H1 (cell line): Measurements from ENCODE around the gene DENND4C. TPM values are rescaled to one million over a fixed set of nuclear protein-coding genes. Genes with fewer than 3 reads are reported as not detected.

Source experiments
- CTCF ChIA-PET: fragments of 300-600 bp; sonication (Branson Sonifier 250); formaldehyde crosslinking; loops from one replicate; lab custom pipeline; 2021; ENCODE audit not compliant: partially characterized antibody; lab: Charles Lee
- POLR2A ChIA-PET: fragments of 300-600 bp; sonication (Branson Sonifier 250); formaldehyde crosslinking; loops from one replicate; lab custom pipeline; 2021; ENCODE audit warnings: inconsistent platforms; ENCODE audit not compliant: partially characterized antibody; lab: Charles Lee
- DNase-seq, 2 experiments: peaks; one replicate each; pipeline versions ENCODE4 v3.0.0 to v3.0.0-alpha.2; 2010 to 2022; ENCODE audit warnings: low spot score in 2 of 2, low read depth in 1 of 2, mixed read lengths in 1 of 2
- FAIRE-seq: peaks from 2 replicates; lab custom pipeline; 2011; peaks lifted over from hg19 to GRCh38; lab: Jason Lieb, UNC
- H2AFZ ChIP-seq: 2 replicates; pipeline ENCODE4 v1.8.1; 2012; ENCODE audit warnings: low read length, inconsistent platforms
- H2AK5ac ChIP-seq: 2 replicates; pipeline ENCODE4 v1.6.1; 2013; ENCODE audit warnings: low read depth, low read length
- H2BK120ac ChIP-seq: replicated peaks from 2 replicates; pipeline ENCODE3; 2013; ENCODE audit warnings: low read depth, low read length, inconsistent platforms
- H2BK12ac ChIP-seq: 2 replicates; pipeline ENCODE4 v1.6.1; 2013; ENCODE audit warnings: low read depth, low read length
- H2BK15ac ChIP-seq: 2 replicates; pipeline ENCODE4 v1.6.1; 2013; ENCODE audit warnings: low read length
- H2BK20ac ChIP-seq: 2 replicates; pipeline ENCODE4 v1.6.1; 2013; ENCODE audit warnings: low read length
- H2BK5ac ChIP-seq: 2 replicates; pipeline ENCODE4 v1.6.1; 2013; ENCODE audit warnings: low read depth, low read length
- H3K14ac ChIP-seq: 2 replicates; pipeline ENCODE4 v1.6.1; 2013; ENCODE audit warnings: inconsistent platforms; ENCODE audit not compliant: insufficient read length
- H3K18ac ChIP-seq: 2 replicates; pipeline ENCODE4 v1.6.1; 2013; ENCODE audit warnings: low read length; ENCODE audit errors: extremely low read depth
- H3K23ac ChIP-seq: 2 replicates; pipeline ENCODE4 v1.6.1; 2013; ENCODE audit warnings: inconsistent platforms; ENCODE audit not compliant: insufficient read length
- H3K23me2 ChIP-seq: 2 replicates; pipeline ENCODE4 v1.6.1; 2013; ENCODE audit warnings: low read depth, low read length
- H3K27ac ChIP-seq: 2 replicates; pipeline ENCODE4 v1.6.1; 2011; ENCODE audit warnings: low read depth, low read length, inconsistent platforms
- H3K27me3 ChIP-seq, 4 experiments: replicated peaks in 1 of 4; 1 replicate in 1 of 4; 2 replicates in 3 of 4; pipeline versions ENCODE4 v1.6.1 to v1.8.1; 2011 to 2013; ENCODE audit warnings: low read length in 3 of 4, mild to moderate bottlenecking in 3 of 4, inconsistent platforms in 2 of 4, mixed read lengths in 2 of 4, moderate library complexity in 1 of 4; ENCODE audit not compliant: control insufficient read depth in 3 of 4, insufficient read depth in 3 of 4; ENCODE audit errors: extremely low read depth in 1 of 4
- H3K36me3 ChIP-seq, 4 experiments: 2 replicates each; pipeline versions ENCODE4 v1.6.1 to v1.8.1; 2011 to 2013; ENCODE audit warnings: mild to moderate bottlenecking in 4 of 4, low read length in 3 of 4, moderate library complexity in 2 of 4, control low read depth in 1 of 4, inconsistent platforms in 1 of 4; ENCODE audit not compliant: insufficient read depth in 4 of 4, control insufficient read depth in 2 of 4
- H3K4ac ChIP-seq: replicated peaks from 2 replicates; pipeline ENCODE3; 2013; ENCODE audit warnings: low read length, low read depth, mixed read lengths, inconsistent platforms; ENCODE audit not compliant: insufficient read length
- H3K4me1 ChIP-seq, 4 experiments: replicated peaks in 1 of 4; 1 replicate in 1 of 4; 2 replicates in 3 of 4; pipeline versions ENCODE4 v1.6.1 to v1.8.1; 2011 to 2013; ENCODE audit warnings: low read length in 3 of 4, inconsistent platforms in 2 of 4, mixed read lengths in 1 of 4; ENCODE audit not compliant: insufficient read depth in 4 of 4, control insufficient read depth in 3 of 4
- H3K4me2 ChIP-seq, 2 experiments: 2 replicates each; pipeline versions ENCODE4 v1.6.1 to v1.8.1; 2011 to 2013; ENCODE audit warnings: low read depth in 2 of 2, low read length in 2 of 2, control low read depth in 1 of 2, inconsistent platforms in 1 of 2, mild to moderate bottlenecking in 1 of 2; ENCODE audit not compliant: insufficient read depth in 1 of 2
- H3K4me3 ChIP-seq, 4 experiments: fragments of 200-600, 300-600 bp in 1 of 4; sonication (generic), shearing (Covaris generic), sonication (Bioruptor Twin) in 1 of 4; 2 replicates each; pipeline versions ENCODE4 v1.5.1 to v1.8.1; 2011 to 2016; ENCODE audit warnings: low read length in 4 of 4, low read depth in 3 of 4, control low read depth in 2 of 4, inconsistent platforms in 2 of 4, mild to moderate bottlenecking in 2 of 4, mixed read lengths in 1 of 4, moderate library complexity in 1 of 4; ENCODE audit not compliant: insufficient read depth in 2 of 4; ENCODE audit errors: extremely low read depth in 1 of 4
- H3K56ac ChIP-seq: replicated peaks from 2 replicates; pipeline ENCODE3; 2013; ENCODE audit warnings: low read depth, mild to moderate bottlenecking, mixed read lengths, low read length, inconsistent platforms; ENCODE audit not compliant: insufficient read length
- H3K79me1 ChIP-seq: 2 replicates; pipeline ENCODE4 v1.6.1; 2013; ENCODE audit warnings: low read depth, low read length, control low read depth
- H3K79me2 ChIP-seq, 2 experiments: 2 replicates each; pipeline versions ENCODE4 v1.6.1 to v1.8.1; 2012 to 2013; ENCODE audit warnings: low read length in 2 of 2, mild to moderate bottlenecking in 2 of 2, inconsistent platforms in 1 of 2; ENCODE audit not compliant: insufficient read depth in 2 of 2, control insufficient read depth in 1 of 2
- H3K9ac ChIP-seq, 4 experiments: replicated peaks in 1 of 4; 1 replicate in 1 of 4; 2 replicates in 3 of 4; pipeline versions ENCODE4 v1.6.1 to v1.8.1; 2011 to 2013; ENCODE audit warnings: low read depth in 3 of 4, low read length in 3 of 4, control low read depth in 2 of 4, mild to moderate bottlenecking in 2 of 4, moderate library complexity in 2 of 4, inconsistent platforms in 1 of 4; ENCODE audit errors: extremely low read depth in 1 of 4
- H3K9me3 ChIP-seq, 2 experiments: 2 replicates each; pipeline versions ENCODE4 v1.6.1 to v1.8.1; 2012 to 2013; ENCODE audit warnings: mild to moderate bottlenecking in 2 of 2, moderate library complexity in 2 of 2, control low read depth in 1 of 2, inconsistent platforms in 1 of 2, low read depth in 1 of 2, low read length in 1 of 2, mixed read lengths in 1 of 2; ENCODE audit not compliant: insufficient read depth in 2 of 2
- H4K20me1 ChIP-seq, 2 experiments: replicated peaks in 1 of 2; 2 replicates each; pipeline versions ENCODE3 to v1.8.1; 2011 to 2013; ENCODE audit warnings: inconsistent platforms in 2 of 2, low read length in 2 of 2, mild to moderate bottlenecking in 1 of 2; ENCODE audit not compliant: insufficient read depth in 2 of 2, control insufficient read depth in 1 of 2
- H4K5ac ChIP-seq: 2 replicates; pipeline ENCODE4 v1.6.1; 2013; ENCODE audit warnings: low read length, low read depth, mixed read lengths, inconsistent platforms; ENCODE audit not compliant: insufficient read length
- H4K8ac ChIP-seq: 2 replicates; pipeline ENCODE4 v1.8.0; 2013; ENCODE audit warnings: mild to moderate bottlenecking, moderate library complexity, low read length, inconsistent platforms; ENCODE audit not compliant: insufficient read depth; ENCODE audit errors: extremely low read depth
- H4K91ac ChIP-seq: replicated peaks from 2 replicates; pipeline ENCODE3; 2013; ENCODE audit warnings: low read length, mixed read lengths, inconsistent platforms; ENCODE audit not compliant: insufficient read length
- BACH1 ChIP-seq: IDR thresholded peaks from 2 replicates; pipeline ENCODE4 v1.6.1; 2012; ENCODE audit warnings: low read length, improper control_type of control experiment
- EGR1 ChIP-seq: IDR thresholded peaks from 2 replicates; pipeline ENCODE4 v1.6.1; 2011; ENCODE audit warnings: low read depth, low read length, borderline replicate concordance
- EP300 ChIP-seq, 2 experiments: IDR thresholded peaks; 1 replicate in 1 of 2; 2 replicates in 1 of 2; pipeline ENCODE4 v1.6.1; 2011 to 2012; ENCODE audit warnings: low read depth in 2 of 2, low read length in 2 of 2, mild to moderate bottlenecking in 2 of 2, borderline replicate concordance in 1 of 2, inconsistent platforms in 1 of 2, moderate library complexity in 1 of 2
- JUN ChIP-seq: IDR thresholded peaks from 2 replicates; pipeline ENCODE4 v1.6.1; 2011; ENCODE audit warnings: low read depth, mild to moderate bottlenecking, improper control_type of control experiment, low read length
- RXRA ChIP-seq: IDR thresholded peaks from 2 replicates; pipeline ENCODE4 v1.6.1; 2011; ENCODE audit warnings: low read depth, mild to moderate bottlenecking, low read length, moderate library complexity; ENCODE audit not compliant: insufficient read depth
- WGBS, 2 experiments: shearing (Covaris generic) in 1 of 2; methylation state at CpG; one replicate each; pipeline versions ENCODE4 v1.1.6 to v1.1.7; 2013 to 2015; ENCODE audit warnings: low lambda C conversion rate in 2 of 2, mixed read lengths in 2 of 2, inconsistent platforms in 1 of 2, low coverage in 1 of 2, missing lambda C conversion rate in 1 of 2; ENCODE audit not compliant: insufficient replicate concordance in 2 of 2, insufficient coverage in 1 of 2, insufficient read length in 1 of 2; ENCODE audit errors: extremely low coverage in 1 of 2, missing lambda C conversion rate in 1 of 2; 5-methylcytosine and 5-hydroxymethylcytosine counted together
- polyA plus RNA-seq, 7 experiments: library from polyadenylated mRNA; depleted of rRNA in 3 of 7; stranded (reverse) in 5 of 7; unstranded in 2 of 7; fragments of >200 nt in 5 of 7; fragments of 200-250 nt in 2 of 7; gene quantifications; 1 replicate in 5 of 7; 2 replicates in 1 of 7; 4 replicates in 1 of 7; pipeline versions ENCODE4 v1.2.1 to v1.2.3, GENCODE V29; 2011 to 2013; ENCODE audit warnings: missing spikeins in 2 of 7, mixed read lengths in 2 of 7
- total RNA-seq: library from RNA; stranded (reverse); fragmentation: NEBNext Ultra II Directional; extraction: Animal tissue kit (Norgen Biotek cat#: 25700); gene quantifications from 2 replicates; pipeline ENCODE4 v1.2.1, GENCODE V29; 2021

DENND4C gene
- total and polyA plus RNA-seq, 2 of the 8 experiments (the other 6 are each of a cell fraction or from before 2014, with no cell fraction given) = 6.9 to 18.9 TPM

- H3K14ac ChIP-seq = no peak overlapping the region
- no peaks in the 10 kb centered on the region for H4K20me1 ChIP-seq
- H2BK20ac ChIP-seq = no peak overlapping the region
- no peak overlapping the region for H2BK120ac ChIP-seq
- H3K27ac ChIP-seq = no peak overlapping the region
- H3K18ac ChIP-seq = no peak overlapping the region
- H4K5ac ChIP-seq = no peak overlapping the region
- no peak overlapping the region for H3K23ac ChIP-seq
- no peaks in the 10 kb centered on the region; the same call in 1 of the 2 replicates for H3K23me2 ChIP-seq
- H3K36me3 ChIP-seq = peaks cover 0 to 16% (median 2%) of the 10 kb centered on the region in 4 experiments; a peak in 3 of 8 replicates
- CTCF ChIA-PET = interaction anchor here (0.5 to 1.3 kb wide), 5 partner anchors 11 to 228 kb away, joined by 3 read pairs; no protein-coding TSS in a partner anchor
- no peaks in the 10 kb centered on the region for H3K79me1 ChIP-seq
- no peak overlapping the region for H2AK5ac ChIP-seq
- no peak overlapping the region for H3K9ac ChIP-seq
- H4K91ac ChIP-seq = no peak overlapping the region
- POLR2A ChIA-PET = no interaction called here
- H2AFZ ChIP-seq = no peak overlapping the region
- no peaks in the 10 kb centered on the region for H3K79me2 ChIP-seq
- H3K9me3 ChIP-seq = no peaks in the 10 kb centered on the region
- no peak overlapping the region for H3K4ac ChIP-seq
- H3K4me3 ChIP-seq = no peak overlapping the region
- no peaks in the 10 kb centered on the region for H3K27me3 ChIP-seq
- H2BK15ac ChIP-seq = no peak overlapping the region
- no peak overlapping the region for H3K56ac ChIP-seq
- FAIRE-seq (no peak), DNase-seq (no peak)
- H4K8ac ChIP-seq = no peak overlapping the region; the same call in 1 of the 2 replicates
- H3K4me2 ChIP-seq = no peak overlapping the region
- H3K4me1 ChIP-seq = no peaks in the 10 kb centered on the region
- no peak overlapping the region for H2BK5ac ChIP-seq
- H2BK12ac ChIP-seq = no peak overlapping the region
- WGBS, 2 experiments = 88% methylated on average over 3 of the region's 3 CpGs; no CpG with 5 or more reads in 1 of the 2 experiments
- TF ChIP-seq EGR1 (no peak), BACH1 (no peak), JUN (no peak), EP300 (IDR thresholded peaks at IDR 0.05; ENCODE audit: borderline replicate concordance in 1 of 2, low read depth in 2 of 2, low read length in 2 of 2) (no peak), RXRA (no peak)
Observed at GRCh38 chr9:19313573-19313972, 83.1 kb downstream of the DENND4C start.
